HG03460 (cell line): ENCODE data around the gene MACROD2.
A peak's percentile ranks its signal among the peaks of the same experiment; 100 is the strongest.
"Not testable (repeated sequence)": the region's sequence is repeated elsewhere in the genome, so short reads cannot be mapped to it uniquely, and the experiment has no call there.

Source experiments
- ATAC-seq: cut with Tn5 transposase; IDR thresholded peaks from one replicate; pipeline ENCODE4 v1.9.1; 2021; ENCODE audit not compliant: unreplicated experiment

The MACROD2 gene

GRCh38 chr20:15179781-15180180 lies 1184.5 kb downstream of the MACROD2 start:
- ATAC-seq = no peak

GRCh38 chr20:15185322-15185721 lies 1190.0 kb downstream of the MACROD2 start:
- ATAC-seq = no peak

GRCh38 chr20:15185913-15186312 lies 1190.6 kb downstream of the MACROD2 start:
- no peak for ATAC-seq

GRCh38 chr20:15187612-15188011 lies 1192.3 kb downstream of the MACROD2 start:
- ATAC-seq = no peak

- no peak for ATAC-seq
Observed at GRCh38 chr20:15188415-15188814, 1193.1 kb downstream of the MACROD2 start.

GRCh38 chr20:15191082-15191723 lies 1195.9 kb downstream of the MACROD2 start:
- ATAC-seq = no peak

- ATAC-seq = no peak
Observed at GRCh38 chr20:15195378-15195777, 1200.1 kb downstream of the MACROD2 start.

- ATAC-seq = no peak
Observed at GRCh38 chr20:15196547-15197255, 1201.4 kb downstream of the MACROD2 start.

- ATAC-seq = not testable (repeated sequence)
Observed at GRCh38 chr20:15198017-15198416, 1202.7 kb downstream of the MACROD2 start.

- ATAC-seq = peak; percentile 53
Observed at GRCh38 chr20:15199698-15200097, 1204.4 kb downstream of the MACROD2 start.

- ATAC-seq = peak; percentile 80
Observed at GRCh38 chr20:15200147-15200565, 1204.8 kb downstream of the MACROD2 start.

- no peak for ATAC-seq
Observed at GRCh38 chr20:15201602-15202001, 1206.3 kb downstream of the MACROD2 start.

- no peak for ATAC-seq
Observed at GRCh38 chr20:15204234-15204633, 1208.9 kb downstream of the MACROD2 start.

GRCh38 chr20:15205028-15205427 lies 1209.7 kb downstream of the MACROD2 start:
- no peak for ATAC-seq

GRCh38 chr20:15205719-15206118 lies 1210.4 kb downstream of the MACROD2 start:
- no peak for ATAC-seq

GRCh38 chr20:15209537-15209936 lies 1214.2 kb downstream of the MACROD2 start:
- ATAC-seq = no peak

GRCh38 chr20:15214051-15214450 lies 1218.7 kb downstream of the MACROD2 start:
- no peak for ATAC-seq

- no peak for ATAC-seq
Observed at GRCh38 chr20:15220009-15220656, 1224.8 kb downstream of the MACROD2 start.

GRCh38 chr20:15220778-15221565 lies 1225.7 kb downstream of the MACROD2 start:
- ATAC-seq = no peak

GRCh38 chr20:15222502-15223330 lies 1227.4 kb downstream of the MACROD2 start:
- no peak for ATAC-seq
